ENCODE results near the gene CDKL4. TPM values are rescaled to one million over a fixed set of nuclear protein-coding genes. Genes with fewer than 3 reads are reported as not detected.

Gene CDKL4
- total and polyA plus RNA-seq, 10 donors, result 0.22 to 1.8 (median 0.95) TPM; not detected in 3

DNA sequence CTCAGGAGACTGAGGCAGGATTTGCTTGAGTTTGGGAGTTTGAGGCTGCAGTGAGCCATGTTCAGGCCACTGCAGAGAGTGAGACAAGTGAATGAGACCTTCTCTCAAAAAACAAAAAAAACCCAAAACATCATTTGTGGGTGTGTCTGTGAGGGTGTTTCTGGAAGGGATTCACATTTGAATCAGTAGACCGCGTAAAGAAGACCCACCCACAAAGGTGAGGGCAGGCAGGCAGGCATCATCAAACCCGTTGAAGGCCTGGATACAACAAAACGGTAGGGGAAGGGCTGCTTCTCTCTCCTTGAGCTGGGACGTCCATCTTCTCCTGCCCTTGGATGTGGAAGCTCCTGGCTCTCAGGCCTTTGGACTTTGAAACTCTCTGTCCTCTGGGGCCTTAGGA is 25.4 kb downstream of the CDKL4 start:
- Histone ChIP-seq H3K4me3 (no peak overlapping the region), H3K36me3 (no peaks in the 10 kb centered on the region), H3K27me3 (replicated peaks in 1 of 7) (no peaks in the 10 kb centered on the region), H3K27ac (peak overlapping the region in 2 of 8 donors; percentile 73 to 78), H3K9me3 (no peaks in the 10 kb centered on the region), H3K4me1 (peaks cover 0 to 18% (median 5%) of the 10 kb centered on the region in 6 donors)
- no peak for DNase-seq
- intact Hi-C loops (cut with DNase I; ENCODE audit: low total_unique reads), result no loop called here
- TF ChIP-seq POLR2A (IDR thresholded peaks at IDR 0.05), result no peak
- TF ChIP-seq, protein P1, sequence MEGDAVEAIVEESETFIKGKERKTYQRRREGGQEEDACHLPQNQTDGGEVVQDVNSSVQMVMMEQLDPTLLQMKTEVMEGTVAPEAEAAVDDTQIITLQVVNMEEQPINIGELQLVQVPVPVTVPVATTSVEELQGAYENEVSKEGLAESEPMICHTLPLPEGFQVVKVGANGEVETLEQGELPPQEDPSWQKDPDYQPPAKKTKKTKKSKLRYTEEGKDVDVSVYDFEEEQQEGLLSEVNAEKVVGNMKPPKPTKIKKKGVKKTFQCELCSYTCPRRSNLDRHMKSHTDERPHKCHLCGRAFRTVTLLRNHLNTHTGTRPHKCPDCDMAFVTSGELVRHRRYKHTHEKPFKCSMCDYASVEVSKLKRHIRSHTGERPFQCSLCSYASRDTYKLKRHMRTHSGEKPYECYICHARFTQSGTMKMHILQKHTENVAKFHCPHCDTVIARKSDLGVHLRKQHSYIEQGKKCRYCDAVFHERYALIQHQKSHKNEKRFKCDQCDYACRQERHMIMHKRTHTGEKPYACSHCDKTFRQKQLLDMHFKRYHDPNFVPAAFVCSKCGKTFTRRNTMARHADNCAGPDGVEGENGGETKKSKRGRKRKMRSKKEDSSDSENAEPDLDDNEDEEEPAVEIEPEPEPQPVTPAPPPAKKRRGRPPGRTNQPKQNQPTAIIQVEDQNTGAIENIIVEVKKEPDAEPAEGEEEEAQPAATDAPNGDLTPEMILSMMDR (IDR thresholded peaks at IDR 0.05 in 8 of 11, conservative IDR thresholded peaks at IDR 0.05 in 3 of 11), result no peak
- 88 to 98% (median 95%) methylated on average over 5 of the region's 5 CpGs for WGBS, 5 donors

DNA sequence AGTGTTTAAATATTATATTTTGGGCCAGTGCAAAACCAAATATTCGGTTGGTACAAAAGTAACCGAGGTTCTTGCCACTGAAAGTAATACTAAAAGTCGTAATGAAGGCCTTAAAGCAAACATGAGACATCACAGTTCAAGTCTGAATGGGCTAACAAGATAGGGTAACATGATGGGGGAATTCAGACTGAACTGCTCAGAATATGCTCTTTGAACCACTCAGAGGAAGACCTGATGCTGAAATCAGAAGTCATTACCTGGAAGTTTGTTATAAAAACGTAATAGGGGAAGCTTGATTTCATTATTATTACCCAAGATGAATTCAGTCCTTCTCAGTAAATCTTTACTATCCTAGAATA is 26.6 kb downstream of the CDKL4 start:
- WGBS, 5 donors, result 23 to 54% (median 46%) methylated on average over 4 of the region's 4 CpGs
- no peak for DNase-seq
- no peaks in the 10 kb centered on the region for H3K36me3 ChIP-seq
- TF ChIP-seq POLR2AphosphoS5 (IDR thresholded peaks at IDR 0.05) (no peak), POLR2A (IDR thresholded peaks at IDR 0.05) (no peak)
- TF ChIP-seq, protein P1 (IDR thresholded peaks at IDR 0.05 in 8 of 11, conservative IDR thresholded peaks at IDR 0.05 in 3 of 11), result no peak
- H3K9me3 ChIP-seq, result no peaks in the 10 kb centered on the region
- H3K4me1 ChIP-seq, result peaks cover 0 to 18% (median 5%) of the 10 kb centered on the region in 6 donors
- intact Hi-C loops (cut with DNase I; ENCODE audit: low total_unique reads), result no loop called here
- no peak overlapping the region for H3K4me3 ChIP-seq
- peak overlapping the region in 6 of 8 donors; percentile 17 to 78 (median 50) for H3K27ac ChIP-seq
- H3K27me3 ChIP-seq (replicated peaks in 1 of 7), result no peaks in the 10 kb centered on the region

DNA sequence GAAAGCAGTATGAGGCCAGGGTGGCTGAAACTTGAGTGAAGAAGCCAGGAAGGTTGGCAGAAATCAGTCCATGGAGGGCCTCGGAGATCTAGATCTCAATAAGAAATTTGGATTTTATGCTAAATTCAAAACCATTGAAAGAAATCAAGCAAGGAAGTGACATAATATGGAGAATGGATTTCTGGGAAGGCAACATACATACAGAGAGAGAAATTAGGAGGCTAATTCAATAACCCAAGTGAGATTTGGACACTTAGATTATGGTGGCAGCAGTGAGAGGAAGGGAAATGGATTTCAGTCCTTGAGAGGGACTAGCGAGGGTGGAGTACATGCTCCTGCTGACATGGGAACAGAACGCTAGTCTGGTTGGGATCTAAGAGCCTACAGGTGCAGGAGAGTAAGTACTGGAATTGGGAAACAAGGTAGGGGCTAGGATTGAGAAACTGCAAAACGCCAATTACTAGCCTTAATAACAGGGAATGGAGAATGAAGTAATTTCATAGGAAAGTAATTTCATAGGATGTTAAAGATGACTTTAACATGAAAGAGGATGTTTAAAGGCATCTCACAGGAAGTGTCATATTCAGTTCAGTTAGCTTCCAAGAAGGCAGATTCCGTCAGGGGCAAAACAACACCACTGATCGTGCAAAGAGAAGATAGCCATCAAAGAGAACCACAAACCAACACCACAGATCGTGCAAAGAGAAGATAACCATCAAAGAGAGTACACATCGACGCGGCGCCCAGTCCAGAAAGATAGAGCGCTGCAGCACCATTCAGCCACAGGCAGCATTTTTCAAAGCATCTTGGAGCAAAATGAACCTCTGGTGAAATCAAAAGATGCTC is 27.2 kb downstream of the CDKL4 start:
- intact Hi-C loops (cut with DNase I; ENCODE audit: low total_unique reads), result no loop called here
- H3K4me1 ChIP-seq, result peaks cover 0 to 18% (median 5%) of the 10 kb centered on the region in 6 donors
- no peaks in the 10 kb centered on the region for H3K36me3 ChIP-seq
- H3K9me3 ChIP-seq, result no peaks in the 10 kb centered on the region
- WGBS, 5 donors, result 32 to 53% (median 36%) methylated on average over 12 of the region's 12 CpGs
- H3K27me3 ChIP-seq (replicated peaks in 1 of 7), result no peaks in the 10 kb centered on the region
- no peak for DNase-seq
- H3K27ac ChIP-seq, result peak overlapping the region in 7 of 8 donors; percentile 17 to 79 (median 40)
- H3K4me3 ChIP-seq, result no peak overlapping the region
- TF ChIP-seq, protein P1 (IDR thresholded peaks at IDR 0.05 in 8 of 11, conservative IDR thresholded peaks at IDR 0.05 in 3 of 11), result no peak
- TF ChIP-seq POLR2AphosphoS5 (IDR thresholded peaks at IDR 0.05), result peak in 1 of 3 donors; percentile 69

DNA sequence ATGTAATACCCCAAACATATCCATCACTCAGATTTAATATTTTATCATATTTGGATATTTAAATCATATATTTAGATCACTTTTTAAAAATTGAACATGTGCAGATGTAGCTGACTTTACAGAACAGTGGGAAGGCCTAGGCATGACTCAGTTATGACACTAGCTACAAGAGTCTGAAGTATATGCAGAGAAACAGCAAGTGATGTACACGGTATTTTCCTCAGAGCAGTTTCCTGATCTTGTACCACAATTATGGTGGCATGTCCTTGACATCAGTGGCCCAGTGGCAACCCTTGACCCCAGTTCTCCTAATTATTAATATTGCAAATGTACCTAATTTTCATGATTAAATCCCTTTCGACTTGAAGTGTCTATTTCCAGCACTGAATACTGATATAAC is 28.2 kb downstream of the CDKL4 start:
- 72 to 89% (median 81%) methylated on average over 2 of the region's 2 CpGs for WGBS, 5 donors
- H3K27me3 ChIP-seq (replicated peaks in 1 of 7), result no peaks in the 10 kb centered on the region
- H3K4me3 ChIP-seq, result no peak overlapping the region
- no peaks in the 10 kb centered on the region for H3K9me3 ChIP-seq
- intact Hi-C loops (cut with DNase I; ENCODE audit: low total_unique reads), result no loop called here
- peaks cover 0 to 18% (median 5%) of the 10 kb centered on the region in 6 donors for H3K4me1 ChIP-seq
- DNase-seq, result no peak
- no peak for TF ChIP-seq POLR2AphosphoS5 (IDR thresholded peaks at IDR 0.05)
- TF ChIP-seq, protein P1 (IDR thresholded peaks at IDR 0.05 in 8 of 11, conservative IDR thresholded peaks at IDR 0.05 in 3 of 11), result no peak
- no peak for TF ChIP-seq POLR2A (IDR thresholded peaks at IDR 0.05)
- H3K36me3 ChIP-seq, result no peaks in the 10 kb centered on the region
- H3K27ac ChIP-seq, result peak overlapping the region in 2 of 8 donors; percentile 73 to 79

Measured in spleen (tissue), 11 donors.